Activated CD4-positive, alpha-beta T cell treated with anti-CD3 and anti-CD28 coated beads for 36 hours (primary cell): ENCODE data around the gene PPTC7. TPM values are rescaled to one million over a fixed set of nuclear protein-coding genes. Genes with fewer than 3 reads are reported as not detected.
"Not testable (repeated sequence)": the region's sequence is repeated elsewhere in the genome, so short reads cannot be mapped to it uniquely, and the experiment has no call there.

Experiments
- ATAC-seq: fragments of 200-7000 bp; cut with Tn5 transposase; one replicate; pipeline ENCODE4 v1.10.0; 2021; ENCODE audit warnings: mild to moderate bottlenecking, moderate library complexity
- CTCF ChIA-PET: fragments of 350-600 bp; sonication (Branson Sonifier 250); formaldehyde crosslinking; loops from one replicate; lab custom pipeline; 2021; ENCODE audit warnings: antibody characterized with exemption; lab: Charles Lee
- POLR2A ChIA-PET: fragments of 350-600 bp; sonication (Branson Sonifier 250); formaldehyde crosslinking; loops from one replicate; lab custom pipeline; 2021; ENCODE audit warnings: antibody characterized with exemption, inconsistent platforms; lab: Charles Lee
- DNase-seq: peaks from one replicate; pipeline ENCODE4 v3.0.0-alpha.2; 2020
- H3K27ac Mint-ChIP-seq: one replicate; pipeline ENCODE4 v1.8.0; 2021; ENCODE audit warnings: mixed read lengths
- H3K27me3 Mint-ChIP-seq: one replicate; pipeline ENCODE4 v1.8.0; 2021; ENCODE audit warnings: mixed read lengths
- H3K36me3 Mint-ChIP-seq: one replicate; pipeline ENCODE4 v1.8.0; 2021; ENCODE audit warnings: low read depth, mixed read lengths
- H3K4me1 Mint-ChIP-seq: one replicate; pipeline ENCODE4 v1.8.0; 2021; ENCODE audit warnings: mixed read lengths
- H3K4me3 Mint-ChIP-seq: one replicate; pipeline ENCODE4 v1.8.0; 2021; ENCODE audit warnings: mild to moderate bottlenecking, moderate library complexity, mixed read lengths
- H3K9me3 Mint-ChIP-seq: one replicate; pipeline ENCODE4 v1.8.0; 2021; ENCODE audit warnings: low read depth, mixed read lengths
- intact Hi-C, 2 experiments: fragments of 100-400 bp; cut with DNase I in 1 of 2; cut with micrococcal nuclease in 1 of 2; formaldehyde crosslinking; loops; one replicate each; pipeline versions ENCODE4 v1.14.2 to v1.15.1; 2022 to 2024; cut with DNase I, micrococcal nuclease
- total RNA-seq, 2 experiments: library from RNA; stranded (reverse); gene quantifications; one replicate each; pipeline ENCODE4 v1.2.3, GENCODE V29; 2021

The PPTC7 gene
- total RNA-seq, 2 experiments from 2014 or later, result 33.4 to 36.5 TPM

DNA sequence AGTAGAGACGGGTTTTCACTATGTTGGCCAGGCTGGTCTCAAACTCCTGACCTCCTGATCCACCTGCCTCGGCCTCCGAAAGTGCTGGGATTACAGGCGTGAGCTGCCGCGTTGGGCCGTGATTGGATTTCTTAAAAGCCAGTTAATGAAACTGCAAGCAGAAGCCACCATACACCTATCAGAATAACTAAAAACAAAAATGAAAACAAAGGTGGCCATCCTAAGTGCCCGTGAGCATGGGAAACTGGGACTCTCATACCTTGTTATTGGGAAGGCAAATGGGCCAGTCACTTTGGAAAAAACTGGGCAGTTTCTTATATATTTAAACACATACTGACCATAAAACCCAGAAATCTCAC lies 23.1 kb upstream of the PPTC7 start:
- CTCF ChIA-PET, result interaction anchor here (0.8 to 15.3 kb wide), 8 partner anchors 13 to 502 kb away, joined by 3 to 240 read pairs (median 4); partner anchors contain the start of genes FAM216A, RAD9B and VPS29
- Mint-ChIP-seq H3K4me1 (peaks cover 8% of the 10 kb centered on the region), H3K27me3 (no peaks in the 10 kb centered on the region), H3K4me3 (peak overlapping the region; percentile 73), H3K36me3 (no peaks in the 10 kb centered on the region), H3K9me3 (no peaks in the 10 kb centered on the region), H3K27ac (peak overlapping the region; percentile 89)
- intact Hi-C loops, result no loop called here
- no peak for ATAC-seq
- POLR2A ChIA-PET, result interaction anchor here (0.6 to 1.3 kb wide), 3 partner anchors 52 to 138 kb away, joined by 4 to 6 read pairs (median 4); partner anchors contain the start of genes GPN3 and RAD9B
- DNase-seq, result no peak

DNA sequence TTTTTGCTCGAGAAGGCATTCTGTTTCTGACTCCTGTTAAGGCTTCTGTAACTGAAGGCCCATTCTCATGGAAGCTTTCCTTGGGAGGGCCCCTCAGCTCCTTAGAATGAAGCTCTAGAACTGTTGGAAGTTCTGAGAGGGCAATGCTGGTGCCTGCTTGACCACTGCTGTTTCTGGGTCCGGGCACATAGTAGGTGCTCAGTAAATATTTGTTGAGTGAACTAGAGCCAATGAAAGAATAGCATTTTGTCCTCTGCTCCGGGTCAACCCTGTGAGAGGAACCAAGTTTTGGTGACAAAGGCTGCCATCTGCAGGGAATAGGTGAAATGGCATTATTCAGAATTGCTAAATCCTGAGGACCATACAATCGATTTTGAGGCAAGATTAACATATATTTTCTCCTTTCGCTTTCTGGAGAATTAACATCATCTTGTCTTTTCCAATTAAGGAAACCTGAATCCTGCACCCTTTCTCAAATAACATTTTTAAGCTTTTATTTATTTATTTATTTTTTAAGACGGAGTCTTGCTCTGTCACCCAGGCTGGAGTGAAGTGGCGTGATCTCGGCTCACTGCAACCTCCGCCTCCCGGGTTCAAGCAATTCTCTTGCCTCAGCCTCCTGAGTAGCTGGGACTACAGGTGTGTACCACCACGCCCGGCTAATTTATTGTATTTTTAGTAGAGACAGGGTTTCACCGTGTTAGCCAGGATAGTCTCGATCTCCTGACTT lies 19.1 kb upstream of the PPTC7 start:
- H3K36me3 Mint-ChIP-seq, POLR2A ChIA-PET, H3K4me3 Mint-ChIP-seq, H3K9me3 Mint-ChIP-seq, H3K27me3 Mint-ChIP-seq: not testable (repeated sequence)
- CTCF ChIA-PET, result interaction anchor here (0.6 to 15.3 kb wide), 47 partner anchors 8 to 505 kb away, joined by 3 to 240 read pairs (median 5); partner anchors contain the start of genes ARPC3, CCDC63, FAM216A and GPN3
- H3K4me1 Mint-ChIP-seq, result peaks cover 14% of the 10 kb centered on the region
- H3K27ac Mint-ChIP-seq, result peak overlapping the region; percentile 31
- peak; percentile 58 for DNase-seq
- peak; percentile 86 for ATAC-seq
- intact Hi-C loops, result loop anchor here (1.0 to 5.0 kb wide), 11 partner anchors 90 to 501 kb away; partner anchors contain the start of genes ARPC3 (in 2 of the 2), ANAPC7 (in 1 of the 2), FAM216A (in 1 of the 2) and GPN3 (in 1 of the 2)

DNA sequence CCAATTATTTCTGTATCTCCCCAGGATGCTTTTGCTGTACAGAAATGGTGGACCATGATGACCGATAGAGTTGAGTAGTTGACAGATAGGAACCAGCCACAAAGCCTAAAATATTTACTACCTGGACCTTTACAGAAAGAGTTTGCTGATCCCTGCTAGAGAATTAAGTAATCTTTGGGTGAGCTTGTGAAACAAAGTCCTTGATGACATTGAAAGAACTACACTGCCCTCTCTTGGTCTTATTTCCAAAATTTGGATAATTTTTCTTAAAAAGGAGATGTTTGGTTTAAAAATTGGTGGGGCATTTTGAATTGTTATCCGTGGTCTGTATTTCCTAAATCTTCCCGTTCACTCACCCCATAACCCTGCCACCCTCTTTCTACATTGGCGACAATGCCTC lies 17.1 kb upstream of the PPTC7 start:
- Mint-ChIP-seq H3K4me3 (no peak overlapping the region), H3K9me3 (no peaks in the 10 kb centered on the region), H3K4me1 (peaks cover 9% of the 10 kb centered on the region), H3K27ac (peak overlapping the region; percentile 13), H3K36me3 (no peaks in the 10 kb centered on the region), H3K27me3 (no peaks in the 10 kb centered on the region)
- ChIA-PET CTCF (interaction anchor here (0.5 to 15.3 kb wide), 28 partner anchors 10 to 227 kb away, joined by 3 to 240 read pairs (median 13); partner anchors contain the start of genes ARPC3, FAM216A, GPN3 and RAD9B), POLR2A (interaction anchor here (0.5 to 1.1 kb wide), 4 partner anchors 32 to 227 kb away, joined by 3 to 9 read pairs (median 6); partner anchors contain the start of genes ARPC3, FAM216A and GPN3)
- peak; percentile 35 for ATAC-seq
- no peak for DNase-seq
- intact Hi-C loops, result loop anchor here (1.0 to 5.0 kb wide), 3 partner anchors 48 to 198 kb away; partner anchors contain the start of gene ANAPC7 (in 1 of the 2)

DNA sequence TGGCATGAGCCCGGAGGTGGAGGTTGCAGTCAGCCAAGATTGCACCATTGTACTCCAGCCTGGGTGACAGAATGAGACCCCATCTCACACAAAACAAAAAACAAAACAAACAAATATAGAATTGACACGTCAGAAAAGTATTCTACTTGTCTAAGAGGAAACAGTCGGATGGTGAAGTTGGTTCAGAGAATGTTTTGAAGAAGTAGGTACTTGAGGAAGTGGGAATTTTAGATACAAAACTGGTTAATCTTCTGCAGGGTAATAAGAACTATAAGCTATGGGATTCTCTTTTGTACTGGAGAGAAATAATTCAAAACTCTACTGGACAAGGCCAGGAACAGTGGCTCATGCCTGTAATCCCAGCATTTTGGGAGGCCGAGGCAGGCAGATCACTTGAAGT lies 16.2 kb upstream of the PPTC7 start:
- intact Hi-C loops, result no loop called here
- Mint-ChIP-seq H3K27ac (peak overlapping the region; percentile 26), H3K36me3 (no peaks in the 10 kb centered on the region), H3K9me3 (no peaks in the 10 kb centered on the region), H3K4me3 (no peak overlapping the region), H3K27me3 (no peaks in the 10 kb centered on the region), H3K4me1 (peaks cover 9% of the 10 kb centered on the region)
- ChIA-PET POLR2A (no interaction called here), CTCF (interaction anchor here (0.6 to 15.3 kb wide), 13 partner anchors 9 to 214 kb away, joined by 3 to 240 read pairs (median 37); partner anchors contain the start of genes ARPC3, FAM216A, GPN3 and RAD9B)
- no peak for ATAC-seq
- DNase-seq, result no peak

DNA sequence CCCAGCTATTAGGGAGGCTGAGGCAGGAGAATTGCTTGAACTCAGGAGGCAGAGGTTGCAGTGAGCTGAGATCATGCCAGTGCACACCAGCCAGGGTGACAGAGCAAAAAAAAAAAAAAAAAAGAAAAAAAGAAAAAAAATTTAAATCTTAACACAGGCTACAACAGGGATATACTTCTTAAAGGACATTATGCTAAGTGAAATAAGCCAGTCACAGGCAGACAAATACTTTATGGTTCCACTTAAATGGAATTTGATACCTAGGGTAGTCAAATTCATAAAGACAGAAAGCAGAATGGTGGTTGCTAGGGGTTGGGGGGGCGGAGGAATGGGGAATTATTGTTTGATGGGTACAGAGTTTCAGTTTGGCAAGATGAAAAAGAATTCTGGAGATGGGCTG lies 14.8 kb upstream of the PPTC7 start:
- ATAC-seq, result no peak
- Mint-ChIP-seq H3K27ac (no peak overlapping the region), H3K27me3 (no peaks in the 10 kb centered on the region), H3K4me1 (peaks cover 9% of the 10 kb centered on the region), H3K9me3 (no peaks in the 10 kb centered on the region), H3K36me3 (no peaks in the 10 kb centered on the region), H3K4me3 (no peak overlapping the region)
- no peak for DNase-seq
- ChIA-PET CTCF (interaction anchor here (6.3 to 15.3 kb wide), 3 partner anchors 37 to 90 kb away, joined by 57 to 240 read pairs (median 202); partner anchors contain the start of genes RAD9B and VPS29), POLR2A (no interaction called here)
- intact Hi-C loops, result no loop called here

DNA sequence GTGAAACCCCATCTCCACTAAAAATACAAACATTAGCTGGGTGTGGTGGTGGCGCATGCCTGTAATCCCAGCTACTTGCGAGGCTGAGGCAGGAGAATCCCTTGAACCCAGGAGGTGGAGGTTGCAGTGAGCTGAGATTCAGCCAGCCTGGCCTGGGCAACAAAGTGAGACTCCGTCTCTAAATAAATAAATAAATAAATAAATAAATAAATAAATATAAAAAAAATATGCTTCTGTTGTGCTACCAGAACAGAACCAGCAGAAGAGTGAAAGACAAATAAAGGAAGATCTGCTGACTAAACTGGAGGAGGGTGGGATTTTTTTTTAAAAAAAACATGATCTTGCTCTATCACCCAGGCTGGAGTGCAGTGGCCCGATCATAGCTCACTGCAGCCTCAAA lies 9.8 kb upstream of the PPTC7 start:
- H3K27me3 Mint-ChIP-seq, H3K36me3 Mint-ChIP-seq, H3K4me3 Mint-ChIP-seq, H3K27ac Mint-ChIP-seq, DNase-seq, POLR2A ChIA-PET, intact Hi-C loops, ATAC-seq, H3K9me3 Mint-ChIP-seq: not testable (repeated sequence)
- H3K4me1 Mint-ChIP-seq, result peaks cover 22% of the 10 kb centered on the region
- CTCF ChIA-PET, result interaction anchor here (0.8 to 7.1 kb wide), 4 partner anchors 8 to 61 kb away, joined by 4 to 41 read pairs (median 8); no protein-coding TSS in a partner anchor

DNA sequence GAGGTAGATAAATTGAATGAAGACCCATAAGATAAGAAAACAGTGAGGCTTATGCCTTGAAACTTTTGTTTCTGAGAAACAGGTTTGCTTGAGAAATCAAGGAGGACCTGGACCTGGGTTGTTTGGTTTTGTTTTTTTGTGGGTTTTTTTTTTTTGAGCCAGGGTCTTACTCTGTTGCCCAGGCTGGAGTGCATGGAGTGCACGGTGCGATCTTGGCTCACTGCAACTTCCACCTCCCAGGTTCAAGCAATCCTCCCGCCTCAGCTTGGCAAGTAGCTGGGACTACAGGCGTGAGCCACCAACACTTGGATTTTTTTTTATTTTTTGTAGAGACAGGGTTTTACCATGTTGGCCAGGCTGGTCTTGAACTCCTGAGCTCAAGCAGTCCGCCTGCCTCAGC lies 9.0 kb upstream of the PPTC7 start:
- Mint-ChIP-seq H3K36me3 (no peaks in the 10 kb centered on the region), H3K27ac (peak overlapping the region; percentile 86), H3K4me1 (peaks cover 22% of the 10 kb centered on the region), H3K9me3 (no peaks in the 10 kb centered on the region), H3K27me3 (no peaks in the 10 kb centered on the region), H3K4me3 (no peak overlapping the region)
- intact Hi-C loops, result no loop called here
- CTCF ChIA-PET, result interaction anchor here (0.6 to 7.1 kb wide), 3 partner anchors 9 to 181 kb away, joined by 3 to 41 read pairs (median 4); no protein-coding TSS in a partner anchor
- DNase-seq, result no peak
- no peak for ATAC-seq
- POLR2A ChIA-PET, result interaction anchor here (0.6 kb wide), 1 partner anchor 454 kb away, joined by 3 read pairs; no protein-coding TSS in a partner anchor

DNA sequence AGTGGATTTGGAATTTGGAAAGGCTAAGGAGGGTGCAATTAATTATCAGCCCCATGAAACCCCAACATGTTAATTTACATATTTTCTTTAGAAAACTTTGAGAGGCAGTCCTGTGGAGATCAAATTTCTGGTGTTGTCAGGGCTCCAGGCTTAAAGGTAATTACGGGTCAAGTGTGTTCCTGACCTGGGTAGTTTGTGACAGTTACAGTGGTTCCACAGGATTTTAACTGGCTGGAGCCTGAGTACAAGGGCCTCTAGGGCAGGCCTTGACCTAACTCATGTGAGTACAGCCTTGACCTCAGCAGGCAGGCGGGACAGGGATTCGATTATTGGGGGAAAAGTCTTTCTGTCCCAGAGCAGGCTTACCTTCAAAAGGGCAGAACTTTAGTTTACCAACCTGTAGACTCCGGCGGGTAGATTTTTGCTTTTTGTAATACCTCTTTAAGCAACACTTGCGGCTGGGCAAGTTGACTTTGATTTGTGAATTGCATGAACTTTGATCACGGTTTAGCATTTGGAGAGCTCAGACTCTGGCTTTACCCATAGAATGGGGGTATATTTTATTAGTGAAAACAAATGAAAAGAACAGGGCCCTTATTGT lies 8.4 kb upstream of the PPTC7 start:
- intact Hi-C loops, result loop anchor here in 1 of 2 experiments (2.0 kb wide), 1 partner anchor 29 kb away; no protein-coding TSS in a partner anchor
- no peak for ATAC-seq
- Mint-ChIP-seq H3K36me3 (no peaks in the 10 kb centered on the region), H3K27ac (peak overlapping the region; percentile 86), H3K9me3 (no peaks in the 10 kb centered on the region), H3K27me3 (no peaks in the 10 kb centered on the region), H3K4me3 (no peak overlapping the region), H3K4me1 (peaks cover 22% of the 10 kb centered on the region)
- no peak for DNase-seq
- ChIA-PET CTCF (interaction anchor here (0.6 to 7.1 kb wide), 8 partner anchors 10 to 181 kb away, joined by 3 to 41 read pairs (median 4); no protein-coding TSS in a partner anchor), POLR2A (interaction anchor here (0.6 to 1.7 kb wide), 5 partner anchors 13 to 454 kb away, joined by 3 to 7 read pairs (median 4); partner anchors contain the start of gene GPN3)

DNA sequence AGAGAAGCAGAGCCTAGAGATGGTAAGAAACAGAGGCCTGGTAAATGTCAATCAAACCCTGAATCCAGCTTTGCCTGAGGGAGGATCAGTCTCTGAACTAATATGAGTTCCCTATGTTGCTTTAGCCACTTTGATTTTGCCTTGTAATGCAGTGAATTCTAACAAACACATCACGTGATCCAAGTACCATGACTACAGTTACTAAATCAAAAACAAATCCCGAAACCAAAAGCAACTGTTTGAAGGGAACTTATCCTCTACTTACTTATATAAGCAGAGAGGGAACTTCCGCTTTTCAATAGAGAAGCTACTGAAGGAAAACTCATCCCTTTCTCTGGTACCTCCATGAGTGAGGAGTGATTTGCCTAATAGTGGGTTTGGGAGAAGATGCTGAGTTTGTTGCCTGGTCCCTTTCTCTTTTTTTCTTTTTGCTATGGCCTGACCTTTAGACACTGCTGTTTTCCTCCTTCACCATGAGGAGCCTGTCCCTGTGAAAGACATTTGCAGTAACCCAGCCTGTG lies 7.7 kb upstream of the PPTC7 start:
- ChIA-PET CTCF (interaction anchor here (0.6 to 7.1 kb wide), 9 partner anchors 9 to 123 kb away, joined by 3 to 41 read pairs (median 4); partner anchors contain the start of genes FAM216A and GPN3), POLR2A (interaction anchor here (0.6 to 1.7 kb wide), 4 partner anchors 12 to 169 kb away, joined by 3 to 7 read pairs (median 4); partner anchors contain the start of gene GPN3)
- Mint-ChIP-seq H3K9me3 (no peaks in the 10 kb centered on the region), H3K27me3 (no peaks in the 10 kb centered on the region), H3K27ac (peak overlapping the region; percentile 86), H3K4me1 (peaks cover 24% of the 10 kb centered on the region), H3K36me3 (no peaks in the 10 kb centered on the region), H3K4me3 (peak overlapping the region; percentile 21)
- intact Hi-C loops, result loop anchor here in 1 of 2 experiments (2.0 kb wide), 1 partner anchor 28 kb away; no protein-coding TSS in a partner anchor
- DNase-seq (no peak), ATAC-seq (peak; percentile 88)

DNA sequence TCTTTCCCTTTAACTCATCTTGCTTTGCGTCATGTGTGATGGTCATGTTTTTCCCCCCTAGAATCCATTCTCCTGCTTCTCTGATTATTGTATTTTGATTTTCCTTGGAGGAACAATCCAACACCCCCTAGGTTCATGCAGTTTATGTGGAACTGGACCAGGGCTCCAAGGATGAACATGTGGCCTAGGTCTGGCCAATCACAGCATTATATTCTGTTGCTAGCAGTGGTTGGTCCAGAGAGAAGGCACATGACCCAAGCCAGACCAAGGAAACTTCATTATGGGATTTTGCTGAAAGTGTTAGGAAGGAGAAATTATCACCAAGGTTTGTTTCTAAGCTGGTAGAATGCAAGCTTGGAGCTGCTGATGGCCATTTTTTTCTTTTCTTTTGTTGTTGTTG lies 6.9 kb upstream of the PPTC7 start:
- peaks cover 32% of the 10 kb centered on the region for H3K4me1 Mint-ChIP-seq
- no peaks in the 10 kb centered on the region for H3K27me3 Mint-ChIP-seq
- no peak overlapping the region for H3K4me3 Mint-ChIP-seq
- H3K9me3 Mint-ChIP-seq, result no peaks in the 10 kb centered on the region
- ChIA-PET POLR2A (interaction anchor here (0.9 to 1.7 kb wide), 4 partner anchors 11 to 122 kb away, joined by 3 to 7 read pairs (median 4); partner anchors contain the start of gene GPN3), CTCF (interaction anchor here (0.8 to 7.1 kb wide), 7 partner anchors 9 to 122 kb away, joined by 3 to 41 read pairs (median 5); partner anchors contain the start of genes FAM216A and GPN3)
- no peaks in the 10 kb centered on the region for H3K36me3 Mint-ChIP-seq
- ATAC-seq, result no peak
- intact Hi-C loops, result loop anchor here in 1 of 2 experiments (2.0 kb wide), 1 partner anchor 27 kb away; no protein-coding TSS in a partner anchor
- H3K27ac Mint-ChIP-seq, result peak overlapping the region; percentile 86
- DNase-seq, result no peak
